Naive B cell (primary cell): ENCODE measurements around the gene CEP164. TPM values are rescaled to one million over a fixed set of nuclear protein-coding genes. Genes with fewer than 3 reads are reported as not detected.
A peak's percentile ranks its signal among the peaks of the same experiment; 100 is the strongest.
"Not testable (repeated sequence)": the region's sequence is repeated elsewhere in the genome, so short reads cannot be mapped to it uniquely, and the experiment has no call there.

Experiments used
- ATAC-seq, 2 donors: fragments of 150-1000 bp; cut with Tn5 transposase; 2 replicates each; pipeline ENCODE4 v1.10.0; 2021; ENCODE audit warnings: low read depth in 2 of 2, mild to moderate bottlenecking in 2 of 2, moderate library complexity in 2 of 2
- DNase-seq: peaks from one replicate; pipeline ENCODE4 v3.0.0; 2022
- H3K27ac Mint-ChIP-seq, 6 donors: one replicate each; pipeline ENCODE4 v1.8.0; 2020 to 2022; ENCODE audit warnings: mild to moderate bottlenecking in 6 of 6, mixed read lengths in 6 of 6, moderate library complexity in 5 of 6, inconsistent platforms in 2 of 6
- H3K27me3 Mint-ChIP-seq, 3 donors: one replicate each; pipeline ENCODE4 v1.8.0; 2021 to 2022; ENCODE audit warnings: mixed read lengths in 3 of 3, mild to moderate bottlenecking in 1 of 3
- H3K36me3 Mint-ChIP-seq, 2 donors: one replicate each; pipeline ENCODE4 v1.8.0; 2020 to 2022; ENCODE audit warnings: mixed read lengths in 2 of 2, inconsistent platforms in 1 of 2, mild to moderate bottlenecking in 1 of 2
- H3K4me1 Mint-ChIP-seq, 3 donors: one replicate each; pipeline ENCODE4 v1.8.0; 2020 to 2022; ENCODE audit warnings: mixed read lengths in 3 of 3, inconsistent platforms in 1 of 3, mild to moderate bottlenecking in 1 of 3, moderate library complexity in 1 of 3
- H3K4me3 Mint-ChIP-seq, 8 donors: one replicate each; pipeline ENCODE4 v1.8.0; 2020 to 2022; ENCODE audit warnings: mild to moderate bottlenecking in 8 of 8, mixed read lengths in 8 of 8, moderate library complexity in 8 of 8, inconsistent platforms in 2 of 8
- H3K9me3 Mint-ChIP-seq, 7 donors: one replicate each; pipeline ENCODE4 v1.8.0; 2020 to 2022; ENCODE audit warnings: mixed read lengths in 7 of 7, mild to moderate bottlenecking in 5 of 7, inconsistent platforms in 2 of 7, moderate library complexity in 1 of 7
- polyA plus RNA-seq, 6 donors: library from polyadenylated mRNA; unstranded; fragments of 300-500 nt; fragmentation: Illumina TruSeq; gene quantifications; one replicate each; pipeline ENCODE4 v1.2.3, GENCODE V29; 2021; ENCODE audit warnings: low read depth in 6 of 6

Gene CEP164
- polyA plus RNA-seq, 6 donors from 2014 or later = 4.7 to 24.4 (median 13.6) TPM

- not testable (repeated sequence) for H3K4me3 Mint-ChIP-seq, H3K27ac Mint-ChIP-seq, H3K4me1 Mint-ChIP-seq, ATAC-seq, DNase-seq
- Mint-ChIP-seq H3K9me3 (peaks cover 7 to 32% (median 17%) of the 10 kb centered on the region in 7 donors), H3K36me3 (peaks cover 9 to 24% of the 10 kb centered on the region in 2 donors), H3K27me3 (peaks cover 4 to 39% (median 28%) of the 10 kb centered on the region in 3 donors)
Measured at GRCh38 chr11:117456721-117457029, 129.0 kb downstream of the CEP164 start.

DNA sequence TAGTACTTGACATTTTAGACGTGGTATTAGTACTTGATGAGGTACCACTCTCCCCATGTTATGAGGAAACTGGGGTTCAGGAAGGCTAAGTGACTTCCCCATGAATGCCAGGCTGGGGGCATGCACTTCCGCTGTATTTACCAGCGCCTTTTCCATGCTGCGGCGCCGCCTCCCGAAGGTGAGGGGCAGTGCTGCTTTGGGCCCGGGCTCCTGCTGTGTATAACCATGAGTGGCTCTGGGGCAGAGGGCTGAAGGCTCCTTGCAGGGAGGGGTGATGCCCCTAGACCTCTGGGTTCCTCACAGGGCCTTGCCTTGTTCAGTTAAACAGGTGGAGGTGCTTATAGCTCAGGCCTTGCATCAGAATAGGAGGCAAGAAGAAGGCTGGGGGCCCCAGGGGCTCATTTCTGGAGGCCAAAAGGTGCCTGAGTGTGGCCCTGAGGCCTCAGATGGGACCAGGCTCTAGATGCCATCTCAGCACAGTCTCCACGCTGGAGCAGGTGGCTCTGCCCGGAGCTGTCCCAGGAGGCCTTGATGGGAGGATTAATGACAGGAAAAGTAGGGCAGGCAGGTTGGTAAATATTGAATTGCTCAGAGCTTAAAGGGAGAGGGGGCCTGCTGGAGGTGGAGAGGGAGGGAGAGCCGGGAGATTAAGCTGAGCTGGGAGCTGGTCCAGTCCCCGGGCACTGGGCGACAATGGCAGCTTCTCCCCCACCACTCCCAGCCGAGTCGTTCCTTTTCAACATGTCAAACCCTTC, 129.6 kb downstream of the CEP164 start:
- H3K27ac Mint-ChIP-seq = no peak overlapping the region
- peaks cover 9 to 24% of the 10 kb centered on the region in 2 donors for H3K36me3 Mint-ChIP-seq
- peaks cover 7 to 30% (median 17%) of the 10 kb centered on the region in 7 donors for H3K9me3 Mint-ChIP-seq
- peaks cover 0 to 6% (median 0%) of the 10 kb centered on the region in 3 donors for H3K4me1 Mint-ChIP-seq
- DNase-seq (no peak), ATAC-seq (no peak)
- H3K27me3 Mint-ChIP-seq = peaks cover 4 to 39% (median 28%) of the 10 kb centered on the region in 3 donors
- no peak overlapping the region for H3K4me3 Mint-ChIP-seq

- no peak for ATAC-seq
- peaks cover 4 to 39% (median 28%) of the 10 kb centered on the region in 3 donors for H3K27me3 Mint-ChIP-seq
- H3K9me3 Mint-ChIP-seq = peaks cover 5 to 24% (median 14%) of the 10 kb centered on the region in 7 donors
- H3K27ac Mint-ChIP-seq = no peak overlapping the region
- H3K4me3 Mint-ChIP-seq = no peak overlapping the region
- H3K4me1 Mint-ChIP-seq = peaks cover 0 to 6% (median 0%) of the 10 kb centered on the region in 3 donors
- DNase-seq = no peak
- H3K36me3 Mint-ChIP-seq = peaks cover 9 to 24% of the 10 kb centered on the region in 2 donors
Measured at GRCh38 chr11:117457835-117458234, 130.2 kb downstream of the CEP164 start.

DNA sequence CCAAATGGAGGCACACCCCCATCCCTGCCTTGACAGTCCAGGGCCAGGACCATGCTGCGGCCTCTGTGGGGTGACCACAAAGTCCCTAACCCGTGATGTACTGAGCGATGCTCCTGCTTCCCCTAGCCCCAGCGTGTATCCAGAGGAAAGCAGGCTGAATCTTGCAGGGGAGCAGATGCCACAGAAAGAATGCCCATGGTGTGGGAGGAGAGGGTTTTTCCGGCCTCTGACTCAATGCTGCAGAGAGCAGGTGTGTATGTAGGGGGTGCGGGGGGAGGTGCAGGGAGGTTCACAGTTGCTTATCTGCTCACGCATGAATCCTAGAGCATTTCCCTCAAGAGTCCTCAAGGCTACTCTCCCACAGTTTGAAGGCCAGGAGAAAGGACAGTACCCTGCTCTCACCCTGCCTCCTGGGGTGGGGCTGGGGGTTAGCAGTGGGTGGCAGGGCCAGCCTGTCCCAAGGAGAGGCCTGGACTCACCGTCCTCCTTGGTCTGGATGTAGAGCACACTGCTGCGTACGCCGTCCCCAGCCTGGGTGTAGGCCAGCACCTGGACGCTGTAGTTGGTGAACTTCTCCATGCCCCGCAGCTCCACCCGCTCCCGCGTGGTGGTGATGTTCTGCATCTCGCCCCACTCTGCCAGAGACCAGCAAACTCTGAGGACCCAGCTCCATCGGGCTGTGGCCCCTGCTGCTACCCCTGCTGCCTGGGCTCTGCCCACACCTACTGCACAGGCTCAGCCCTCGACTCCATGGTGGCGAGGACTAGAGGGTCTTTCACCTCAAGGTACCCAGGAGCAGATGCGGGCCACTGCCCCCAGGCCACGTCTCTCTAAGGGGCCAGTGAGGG, 130.8 kb downstream of the CEP164 start:
- DNase-seq = no peak
- peaks cover 5 to 17% (median 12%) of the 10 kb centered on the region in 7 donors for H3K9me3 Mint-ChIP-seq
- no peak for ATAC-seq
- H3K4me1 Mint-ChIP-seq = peaks cover 0 to 6% (median 0%) of the 10 kb centered on the region in 3 donors
- no peak overlapping the region for H3K4me3 Mint-ChIP-seq
- H3K27ac Mint-ChIP-seq = no peak overlapping the region
- peaks cover 9 to 20% of the 10 kb centered on the region in 2 donors for H3K36me3 Mint-ChIP-seq
- H3K27me3 Mint-ChIP-seq = peaks cover 4 to 36% (median 28%) of the 10 kb centered on the region in 3 donors

- Mint-ChIP-seq H3K4me3 (no peak overlapping the region), H3K9me3 (peaks cover 2 to 10% (median 5%) of the 10 kb centered on the region in 7 donors), H3K27ac (no peak overlapping the region), H3K4me1 (peaks cover 0 to 6% (median 0%) of the 10 kb centered on the region in 3 donors), H3K27me3 (peaks cover 4 to 30% (median 21%) of the 10 kb centered on the region in 3 donors), H3K36me3 (peaks cover 6 to 11% of the 10 kb centered on the region in 2 donors)
- DNase-seq = no peak
- no peak for ATAC-seq
Measured at GRCh38 chr11:117459123-117459978, 131.7 kb downstream of the CEP164 start.

GRCh38 chr11:117459979-117460300, 132.3 kb downstream of the CEP164 start:
- Mint-ChIP-seq H3K36me3 (peaks cover 4 to 5% of the 10 kb centered on the region in 2 donors), H3K4me1 (peaks cover 0 to 6% (median 0%) of the 10 kb centered on the region in 3 donors), H3K27ac (peak overlapping the region in 1 of 6 donors; percentile 48), H3K27me3 (peaks cover 4 to 30% (median 21%) of the 10 kb centered on the region in 3 donors), H3K9me3 (peaks cover 0 to 6% (median 3%) of the 10 kb centered on the region in 7 donors), H3K4me3 (no peak overlapping the region)
- DNase-seq (no peak), ATAC-seq (no peak)

DNA sequence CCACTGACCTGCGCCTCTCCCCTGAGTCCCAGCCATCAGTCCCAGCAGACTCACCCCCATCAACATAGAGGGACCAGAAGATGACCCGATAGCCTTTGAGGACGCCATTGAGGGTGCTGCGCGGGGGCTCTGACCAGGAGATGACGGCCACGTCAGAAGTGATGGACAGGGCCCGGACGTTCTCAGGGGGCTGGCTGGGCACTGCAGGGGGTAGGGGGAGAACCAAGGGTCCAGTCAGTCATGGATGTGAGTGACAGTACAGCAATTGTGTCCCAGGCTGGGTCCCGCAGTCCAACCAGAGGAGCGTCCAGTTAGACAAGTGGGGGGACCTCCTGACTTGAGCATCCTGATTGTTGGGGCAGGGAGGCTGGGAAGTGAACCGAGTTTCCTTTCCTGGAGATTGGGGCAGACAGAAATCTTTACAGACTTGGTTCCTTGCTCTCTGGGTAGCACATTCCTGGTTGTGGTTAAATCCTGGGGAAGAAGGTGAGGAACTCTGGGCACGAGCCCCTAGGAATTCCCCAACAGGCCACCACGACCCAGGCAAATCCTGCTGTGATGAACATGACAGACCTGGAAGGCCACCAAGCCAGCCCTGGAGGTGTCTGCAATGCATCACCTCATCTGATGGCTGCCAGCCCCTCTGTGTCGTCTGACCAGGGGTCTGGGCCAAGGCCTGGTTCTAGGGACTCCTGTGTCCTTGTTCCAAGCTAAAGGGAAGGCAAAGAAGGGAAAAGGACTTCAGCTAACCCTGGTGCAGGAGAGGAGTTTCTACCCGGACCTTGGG, 133.9 kb downstream of the CEP164 start:
- ATAC-seq (no peak), DNase-seq (no peak)
- Mint-ChIP-seq H3K4me3 (no peak overlapping the region), H3K27me3 (peaks cover 10 to 37% (median 21%) of the 10 kb centered on the region in 3 donors), H3K27ac (no peak overlapping the region), H3K4me1 (peaks cover 0 to 6% (median 0%) of the 10 kb centered on the region in 3 donors), H3K36me3 (peaks cover 0 to 4% of the 10 kb centered on the region in 2 donors), H3K9me3 (peaks cover 0 to 2% (median 0%) of the 10 kb centered on the region in 7 donors)

DNA sequence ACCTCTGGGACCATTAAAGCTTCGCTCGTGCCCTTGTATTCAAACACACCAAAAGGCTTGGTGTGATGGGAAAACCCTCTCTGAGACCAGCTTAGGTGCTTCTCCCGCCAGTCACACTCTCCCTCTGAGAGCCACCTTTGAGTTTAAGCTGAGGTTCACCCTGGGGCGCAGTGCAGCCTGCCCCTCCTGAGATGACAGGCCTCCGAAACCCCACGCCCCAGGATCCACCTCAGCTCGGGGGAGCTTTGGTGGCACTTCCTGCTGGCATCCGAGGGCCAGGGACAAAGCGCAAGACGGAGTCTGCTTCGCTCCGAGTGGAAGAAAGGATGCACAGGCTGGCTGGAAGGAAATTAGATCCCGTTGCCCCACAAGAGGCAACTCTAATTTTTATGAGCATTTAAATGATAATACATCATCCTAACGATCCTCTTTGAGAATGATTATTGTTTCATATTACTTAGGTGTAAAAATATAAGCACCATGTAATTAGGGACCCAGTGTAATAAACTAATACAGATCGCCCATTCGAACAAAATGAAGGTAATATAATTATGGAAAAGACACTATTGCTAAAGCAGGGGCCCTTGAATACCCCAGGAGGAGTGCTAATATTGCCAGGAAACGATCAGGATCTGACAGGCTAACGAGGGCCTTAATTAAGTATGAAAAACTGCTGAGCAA, 134.7 kb downstream of the CEP164 start:
- Mint-ChIP-seq H3K4me1 (peaks cover 0 to 6% (median 0%) of the 10 kb centered on the region in 3 donors), H3K27me3 (peaks cover 10 to 34% (median 21%) of the 10 kb centered on the region in 3 donors), H3K27ac (no peak overlapping the region), H3K4me3 (peak overlapping the region in 1 of 8 donors; percentile 41), H3K36me3 (peaks cover 0 to 4% of the 10 kb centered on the region in 2 donors), H3K9me3 (peaks cover 0 to 2% (median 0%) of the 10 kb centered on the region in 7 donors)
- DNase-seq (no peak), ATAC-seq (no peak)

- Mint-ChIP-seq H3K36me3 (peaks cover 0 to 4% of the 10 kb centered on the region in 2 donors), H3K4me3 (no peak overlapping the region), H3K27ac (no peak overlapping the region), H3K4me1 (peaks cover 0 to 6% (median 0%) of the 10 kb centered on the region in 3 donors), H3K9me3 (peaks cover 0 to 2% (median 0%) of the 10 kb centered on the region in 7 donors), H3K27me3 (peaks cover 10 to 30% (median 21%) of the 10 kb centered on the region in 3 donors)
- DNase-seq (no peak), ATAC-seq (no peak)
Measured at GRCh38 chr11:117462864-117463247, 135.2 kb downstream of the CEP164 start.
